Esophagus muscularis mucosa (tissue), 4 donors: ENCODE measurements around the gene HES2.

ENCODE experiments used
- CTCF ChIP-seq, 3 experiments: fragments of 200-600 bp in 2 of 3; fragments of 450-650 bp in 1 of 3; sonication (generic) in 2 of 3; IDR thresholded peaks; one replicate each; pipeline ENCODE4 v1.5.1; 2017 to 2019; ENCODE audit warnings: antibody characterized with exemption in 3 of 3, mild to moderate bottlenecking in 2 of 3, moderate library complexity in 1 of 3
- EP300 ChIP-seq: sonication (generic); formaldehyde crosslinking; IDR thresholded peaks from one replicate; pipeline ENCODE4 v1.6.1; 2017; ENCODE audit warnings: antibody characterized with exemption
- POLR2A ChIP-seq: fragments of 450-650 bp; IDR thresholded peaks from one replicate; pipeline ENCODE4 v1.6.1; 2017; ENCODE audit warnings: antibody characterized with exemption, moderate library complexity, mild to moderate bottlenecking, low read depth

- TF ChIP-seq CTCF (IDR thresholded peaks at IDR 0.05) (no peak), EP300 (no peak), POLR2A (no peak)
Measured at GRCh38 chr1:6370006-6370405, 49.7 kb downstream of the HES2 start.
